Dermis microvascular lymphatic vessel endothelial cell (primary cell): ENCODE data around the gene SPAG17. TPM values are rescaled to one million over a fixed set of nuclear protein-coding genes. Genes with fewer than 3 reads are reported as not detected.

Source experiments
- DNase-seq, 2 donors: peaks; one replicate each; pipeline versions ENCODE4 v3.0.0 to v3.0.0-alpha.2; 2010; ENCODE audit warnings: low read depth in 2 of 2
- total RNA-seq: library from RNA; depleted of rRNA; stranded (reverse); fragments of >200 nt; gene quantifications from 2 replicates; pipeline ENCODE4 v1.2.1, GENCODE V29; 2014

Gene SPAG17
- total RNA-seq, 1 donor from 2014 or later = not detected

GRCh38 chr1:118081387-118081786, 103.6 kb downstream of the SPAG17 start:
- DNase-seq = no peak

GRCh38 chr1:118077331-118078045, 107.5 kb downstream of the SPAG17 start:
- peak; percentile 9 to 40 for DNase-seq

- no peak for DNase-seq
Measured at GRCh38 chr1:118075116-118075515, 109.9 kb downstream of the SPAG17 start.

GRCh38 chr1:118073648-118074435, 111.2 kb downstream of the SPAG17 start:
- no peak for DNase-seq

- no peak for DNase-seq
Measured at GRCh38 chr1:118049981-118050380, 135.0 kb downstream of the SPAG17 start.

- no peak for DNase-seq
Measured at GRCh38 chr1:118047650-118048224, 137.3 kb downstream of the SPAG17 start.

- DNase-seq = no peak
Measured at GRCh38 chr1:118047006-118047649, 137.9 kb downstream of the SPAG17 start.

- no peak for DNase-seq
Measured at GRCh38 chr1:118043624-118044023, 141.4 kb downstream of the SPAG17 start.

- DNase-seq = no peak
Measured at GRCh38 chr1:118042501-118042900, 142.5 kb downstream of the SPAG17 start.

GRCh38 chr1:118039170-118039569, 145.9 kb downstream of the SPAG17 start:
- DNase-seq = no peak

GRCh38 chr1:118032883-118033282, 152.1 kb downstream of the SPAG17 start:
- DNase-seq = no peak

GRCh38 chr1:118028267-118028666, 156.8 kb downstream of the SPAG17 start:
- no peak for DNase-seq

- no peak for DNase-seq
Measured at GRCh38 chr1:118023199-118023598, 161.8 kb downstream of the SPAG17 start.

GRCh38 chr1:118021668-118022067, 163.4 kb downstream of the SPAG17 start:
- DNase-seq = no peak

- no peak for DNase-seq
Measured at GRCh38 chr1:118018060-118018459, 167.0 kb downstream of the SPAG17 start.

- no peak for DNase-seq
Measured at GRCh38 chr1:118013938-118014337, 171.1 kb downstream of the SPAG17 start.

GRCh38 chr1:118013336-118013735, 171.7 kb downstream of the SPAG17 start:
- no peak for DNase-seq

- DNase-seq = no peak
Measured at GRCh38 chr1:118012515-118013124, 172.4 kb downstream of the SPAG17 start.

- no peak for DNase-seq
Measured at GRCh38 chr1:118008011-118008410, 177.0 kb downstream of the SPAG17 start.

- DNase-seq = no peak
Measured at GRCh38 chr1:118007391-118007790, 177.6 kb downstream of the SPAG17 start.

GRCh38 chr1:118004312-118004711, 180.7 kb downstream of the SPAG17 start:
- DNase-seq = no peak

- DNase-seq = no peak
Measured at GRCh38 chr1:117985973-117986372, 199.1 kb downstream of the SPAG17 start.
